ENCODE results near the gene TELO2. TPM values are rescaled to one million over a fixed set of nuclear protein-coding genes. Genes with fewer than 3 reads are reported as not detected.

TELO2 gene
- total RNA-seq, 4 donors from 2014 or later: 22.2 to 98.1 (median 49.6) TPM

DNA sequence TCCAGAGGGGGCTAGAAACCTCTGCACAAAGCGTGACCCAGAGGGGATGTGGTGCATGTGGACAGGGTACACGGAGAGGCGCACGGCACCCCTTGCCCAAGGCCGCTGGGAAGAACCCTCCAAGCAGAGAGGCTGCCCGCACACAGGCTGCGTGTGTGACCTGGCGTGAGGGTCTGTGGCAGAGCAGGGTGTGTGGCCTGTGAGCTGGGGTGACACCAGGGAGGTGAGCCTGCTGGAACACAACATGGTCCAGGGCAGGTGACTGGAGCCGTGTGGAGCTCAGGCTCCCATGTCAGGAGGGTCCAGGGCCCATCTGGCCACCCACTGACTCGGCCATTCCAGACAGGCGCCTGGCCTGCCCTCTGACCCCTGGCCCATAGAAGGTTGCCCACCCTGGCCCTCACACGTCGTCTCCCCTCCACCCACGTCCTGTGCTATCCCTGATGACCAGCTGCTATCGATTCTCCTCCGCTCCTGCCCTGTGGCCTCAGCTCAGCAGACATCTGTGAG lies 25.5 kb downstream of the TELO2 start:
- intact Hi-C loops (cut with DNase I; ENCODE audit: low total_unique reads) (no loop called here), in situ Hi-C loops (cut with MboI; ENCODE audit: low pct_ligation_motif_present in 1 of 4, low pct_unique_long_range_greater_than_20kb in 1 of 4, low sequenced_read_pairs in 3 of 4) (no loop called here)
- no peak overlapping the region for H3K4me3 ChIP-seq
- 85 to 90% methylated on average over 2 to 13 of the region's 16 CpGs for WGBS, 2 donors (ENCODE audit: low coverage in 1 of 2)
- no peaks in the 10 kb centered on the region for H3K27me3 ChIP-seq
- no peaks in the 10 kb centered on the region for H3K4me1 ChIP-seq
- H3K27ac ChIP-seq: no peak overlapping the region
- H3K9me3 ChIP-seq: peaks cover 0 to 5% of the 10 kb centered on the region in 2 donors
- no peak for TF ChIP-seq POLR2A (IDR thresholded peaks at IDR 0.05)
- no peak for TF ChIP-seq EP300 (IDR thresholded peaks at IDR 0.05; ENCODE audit: low read depth)
- no peak for TF ChIP-seq POLR2AphosphoS5 (IDR thresholded peaks at IDR 0.05)
- H3K36me3 ChIP-seq: no peaks in the 10 kb centered on the region
- DNase-seq: no peak

DNA sequence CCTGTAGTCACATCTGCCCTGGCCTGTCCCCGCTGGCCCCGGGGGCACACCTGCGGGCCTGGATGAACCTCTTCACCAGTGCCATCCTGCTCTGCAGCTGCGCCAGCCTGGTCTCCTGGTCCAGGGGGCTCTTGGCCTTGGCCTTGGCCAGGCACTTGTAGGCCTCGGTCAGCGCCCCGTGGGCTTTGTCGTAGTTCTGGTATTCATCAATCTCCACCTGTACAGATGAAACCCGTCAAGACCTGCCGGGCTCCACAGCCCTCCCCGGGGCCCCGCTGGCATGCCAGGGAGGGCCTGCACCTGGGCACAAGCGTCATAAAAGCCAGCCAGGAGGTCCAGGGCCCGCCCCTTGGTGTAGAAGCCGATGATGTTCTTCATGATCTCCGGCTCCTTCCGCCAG lies 26.7 kb downstream of the TELO2 start:
- H3K27me3 ChIP-seq: no peaks in the 10 kb centered on the region
- H3K4me3 ChIP-seq: no peak overlapping the region
- intact Hi-C loops (cut with DNase I; ENCODE audit: low total_unique reads): no loop called here
- no peaks in the 10 kb centered on the region for H3K4me1 ChIP-seq
- in situ Hi-C loops (cut with MboI; ENCODE audit: low pct_ligation_motif_present in 1 of 4, low pct_unique_long_range_greater_than_20kb in 1 of 4, low sequenced_read_pairs in 3 of 4): no loop called here
- H3K9me3 ChIP-seq: no peaks in the 10 kb centered on the region
- TF ChIP-seq POLR2A (IDR thresholded peaks at IDR 0.05) (no peak), POLR2AphosphoS5 (IDR thresholded peaks at IDR 0.05) (no peak), EP300 (IDR thresholded peaks at IDR 0.05; ENCODE audit: low read depth) (no peak)
- TF ChIP-seq, protein P1, sequence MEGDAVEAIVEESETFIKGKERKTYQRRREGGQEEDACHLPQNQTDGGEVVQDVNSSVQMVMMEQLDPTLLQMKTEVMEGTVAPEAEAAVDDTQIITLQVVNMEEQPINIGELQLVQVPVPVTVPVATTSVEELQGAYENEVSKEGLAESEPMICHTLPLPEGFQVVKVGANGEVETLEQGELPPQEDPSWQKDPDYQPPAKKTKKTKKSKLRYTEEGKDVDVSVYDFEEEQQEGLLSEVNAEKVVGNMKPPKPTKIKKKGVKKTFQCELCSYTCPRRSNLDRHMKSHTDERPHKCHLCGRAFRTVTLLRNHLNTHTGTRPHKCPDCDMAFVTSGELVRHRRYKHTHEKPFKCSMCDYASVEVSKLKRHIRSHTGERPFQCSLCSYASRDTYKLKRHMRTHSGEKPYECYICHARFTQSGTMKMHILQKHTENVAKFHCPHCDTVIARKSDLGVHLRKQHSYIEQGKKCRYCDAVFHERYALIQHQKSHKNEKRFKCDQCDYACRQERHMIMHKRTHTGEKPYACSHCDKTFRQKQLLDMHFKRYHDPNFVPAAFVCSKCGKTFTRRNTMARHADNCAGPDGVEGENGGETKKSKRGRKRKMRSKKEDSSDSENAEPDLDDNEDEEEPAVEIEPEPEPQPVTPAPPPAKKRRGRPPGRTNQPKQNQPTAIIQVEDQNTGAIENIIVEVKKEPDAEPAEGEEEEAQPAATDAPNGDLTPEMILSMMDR (IDR thresholded peaks at IDR 0.05): no peak
- DNase-seq: no peak
- H3K27ac ChIP-seq: no peak overlapping the region
- WGBS, 2 donors (ENCODE audit: low coverage in 1 of 2): 87 to 93% methylated on average over 3 to 14 of the region's 17 CpGs
- H3K36me3 ChIP-seq: no peaks in the 10 kb centered on the region

DNA sequence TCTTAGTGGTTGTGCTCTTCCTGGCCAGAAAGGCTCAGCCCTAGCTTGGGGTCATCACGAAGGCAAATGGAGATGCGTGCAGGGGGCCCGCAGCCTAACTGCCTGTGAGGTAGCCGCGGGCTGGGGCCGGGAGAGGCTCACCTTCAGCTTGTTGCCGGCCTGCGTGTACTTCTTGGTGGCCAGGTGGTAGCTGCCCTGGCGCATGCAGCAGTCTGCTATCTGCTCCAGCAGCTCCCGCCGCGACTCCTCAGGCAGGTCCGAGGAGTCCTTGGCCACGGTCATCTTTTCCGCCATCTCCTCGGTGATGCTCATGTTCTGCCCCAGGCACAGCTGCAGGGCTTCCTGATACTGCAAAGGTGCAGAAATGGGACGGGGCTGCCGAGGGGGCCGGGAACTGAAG lies 27.3 kb downstream of the TELO2 start:
- no peaks in the 10 kb centered on the region for H3K36me3 ChIP-seq
- no peak for DNase-seq
- no peaks in the 10 kb centered on the region for H3K4me1 ChIP-seq
- intact Hi-C loops (cut with DNase I; ENCODE audit: low total_unique reads) (no loop called here), in situ Hi-C loops (cut with MboI; ENCODE audit: low pct_ligation_motif_present in 1 of 4, low pct_unique_long_range_greater_than_20kb in 1 of 4, low sequenced_read_pairs in 3 of 4) (no loop called here)
- no peak overlapping the region for H3K27ac ChIP-seq
- no peaks in the 10 kb centered on the region for H3K27me3 ChIP-seq
- TF ChIP-seq POLR2A (IDR thresholded peaks at IDR 0.05) (no peak), EP300 (IDR thresholded peaks at IDR 0.05; ENCODE audit: low read depth) (no peak), POLR2AphosphoS5 (IDR thresholded peaks at IDR 0.05) (no peak)
- TF ChIP-seq, protein P1 (IDR thresholded peaks at IDR 0.05): no peak
- WGBS, 2 donors (ENCODE audit: low coverage in 1 of 2): 90% methylated on average over 14 of the region's 19 CpGs; no CpG with 5 or more reads in 1 of the 2 donors
- H3K4me3 ChIP-seq: no peak overlapping the region
- no peaks in the 10 kb centered on the region for H3K9me3 ChIP-seq

DNA sequence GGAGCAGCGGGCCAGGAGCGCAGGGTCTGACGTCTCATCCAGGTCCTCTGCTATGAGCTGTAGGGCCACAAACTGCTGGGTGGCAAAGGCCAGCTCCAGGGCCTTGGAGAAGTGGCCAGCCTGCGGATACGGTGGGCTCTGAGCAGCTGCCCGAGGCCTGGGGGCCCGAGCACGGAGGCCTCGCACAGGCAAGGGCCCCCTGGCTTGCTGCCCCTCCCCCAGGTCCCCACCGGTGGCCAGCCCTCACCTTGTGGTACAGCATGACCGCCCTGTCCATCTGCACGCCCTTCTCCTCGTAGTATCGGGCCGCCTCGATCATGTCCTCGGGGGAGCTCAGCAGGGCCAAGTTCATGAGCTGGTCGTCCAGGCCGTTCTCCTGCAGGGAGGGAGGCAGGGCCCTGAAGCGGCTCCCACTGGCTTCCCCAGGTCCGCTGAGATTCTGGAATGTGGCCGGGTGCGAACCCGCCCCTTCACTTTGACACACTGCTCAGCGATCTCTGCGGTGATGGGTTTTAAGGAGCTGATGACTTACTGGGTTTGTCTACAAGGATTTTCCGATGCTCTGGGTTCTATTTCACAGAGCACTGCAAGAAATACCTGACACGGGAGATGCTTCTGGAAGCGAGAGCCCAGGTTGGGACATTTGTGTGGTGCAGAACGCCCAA lies 30.6 kb downstream of the TELO2 start:
- DNase-seq: no peak
- no peaks in the 10 kb centered on the region for H3K9me3 ChIP-seq
- no peaks in the 10 kb centered on the region for H3K4me1 ChIP-seq
- 80 to 95% methylated on average over 1 to 30 of the region's 30 CpGs for WGBS, 2 donors (ENCODE audit: low coverage in 1 of 2)
- H3K27me3 ChIP-seq: no peaks in the 10 kb centered on the region
- H3K4me3 ChIP-seq: no peak overlapping the region
- no peaks in the 10 kb centered on the region for H3K36me3 ChIP-seq
- TF ChIP-seq POLR2AphosphoS5 (IDR thresholded peaks at IDR 0.05) (no peak), POLR2A (IDR thresholded peaks at IDR 0.05) (no peak), EP300 (IDR thresholded peaks at IDR 0.05; ENCODE audit: low read depth) (no peak)
- TF ChIP-seq, protein P1 (IDR thresholded peaks at IDR 0.05): no peak
- no peak overlapping the region for H3K27ac ChIP-seq
- intact Hi-C loops (cut with DNase I; ENCODE audit: low total_unique reads): no loop called here
- in situ Hi-C loops (cut with MboI; ENCODE audit: low pct_ligation_motif_present in 1 of 4, low pct_unique_long_range_greater_than_20kb in 1 of 4, low sequenced_read_pairs in 3 of 4): no loop called here
